Measurements from ENCODE around the gene CEPT1.

CEPT1 gene

DNA sequence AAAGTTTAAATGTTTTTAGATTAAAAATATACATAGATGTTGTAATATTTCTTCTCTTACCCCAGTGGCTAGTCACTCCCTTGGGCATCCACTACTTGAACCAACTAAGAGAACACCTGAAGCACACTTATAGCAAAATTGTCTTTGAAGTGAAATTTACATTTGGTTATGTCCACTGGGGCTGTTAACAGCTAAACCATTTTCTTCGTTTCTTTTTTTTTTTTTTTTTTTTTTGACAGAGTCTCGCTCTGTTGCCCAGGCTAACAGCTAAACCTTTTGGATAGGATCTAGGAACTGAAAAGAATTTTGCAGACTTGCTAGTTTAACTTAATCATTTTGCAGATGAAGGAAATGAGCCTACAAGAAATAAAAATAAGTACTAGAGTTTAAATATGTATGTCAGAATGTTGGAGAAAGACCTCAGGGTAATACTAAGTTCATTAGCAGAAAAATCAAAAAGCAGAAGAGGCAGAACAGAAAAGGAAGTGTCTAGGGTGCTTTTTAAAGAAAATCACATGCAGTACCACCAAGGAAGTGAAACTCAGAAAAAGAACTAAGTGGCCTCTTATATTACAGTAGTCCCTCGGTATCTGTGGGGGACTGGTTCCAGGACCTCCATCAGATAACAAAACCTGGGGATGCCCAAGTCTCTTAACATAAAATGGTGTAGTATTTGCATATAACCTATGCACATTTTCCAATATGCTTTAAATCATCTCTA, 11.9 kb upstream of the CEPT1 start:
- TF ChIP-seq, protein P1, sequence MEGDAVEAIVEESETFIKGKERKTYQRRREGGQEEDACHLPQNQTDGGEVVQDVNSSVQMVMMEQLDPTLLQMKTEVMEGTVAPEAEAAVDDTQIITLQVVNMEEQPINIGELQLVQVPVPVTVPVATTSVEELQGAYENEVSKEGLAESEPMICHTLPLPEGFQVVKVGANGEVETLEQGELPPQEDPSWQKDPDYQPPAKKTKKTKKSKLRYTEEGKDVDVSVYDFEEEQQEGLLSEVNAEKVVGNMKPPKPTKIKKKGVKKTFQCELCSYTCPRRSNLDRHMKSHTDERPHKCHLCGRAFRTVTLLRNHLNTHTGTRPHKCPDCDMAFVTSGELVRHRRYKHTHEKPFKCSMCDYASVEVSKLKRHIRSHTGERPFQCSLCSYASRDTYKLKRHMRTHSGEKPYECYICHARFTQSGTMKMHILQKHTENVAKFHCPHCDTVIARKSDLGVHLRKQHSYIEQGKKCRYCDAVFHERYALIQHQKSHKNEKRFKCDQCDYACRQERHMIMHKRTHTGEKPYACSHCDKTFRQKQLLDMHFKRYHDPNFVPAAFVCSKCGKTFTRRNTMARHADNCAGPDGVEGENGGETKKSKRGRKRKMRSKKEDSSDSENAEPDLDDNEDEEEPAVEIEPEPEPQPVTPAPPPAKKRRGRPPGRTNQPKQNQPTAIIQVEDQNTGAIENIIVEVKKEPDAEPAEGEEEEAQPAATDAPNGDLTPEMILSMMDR (IDR thresholded peaks at IDR 0.05; ENCODE audit: low read length), result no peak
- no peak for TF ChIP-seq EZH2 (IDR thresholded peaks at IDR 0.05; ENCODE audit: borderline replicate concordance, low read length)
- Histone ChIP-seq H3K4me2 (ENCODE audit: low read length) (peak overlapping the region; percentile 63), H2AFZ (ENCODE audit: low read length) (no peak overlapping the region), H3K4me3 (ENCODE audit: low read depth, low read length, poor library complexity, severe bottlenecking) (peak overlapping the region; percentile 53), H3K9ac (ENCODE audit: low read length) (peak overlapping the region; percentile 53), H3K79me2 (ENCODE audit: insufficient read depth, low read length) (peaks cover 10% of the 10 kb centered on the region), H3K36me3 (ENCODE audit: insufficient read depth, low read length) (peaks cover 62% of the 10 kb centered on the region), H4K20me1 (ENCODE audit: insufficient read depth, low read length) (no peaks in the 10 kb centered on the region), H3K4me1 (ENCODE audit: insufficient read depth, low read length, severe bottlenecking) (peaks cover 69% of the 10 kb centered on the region), H3F3A (ENCODE audit: insufficient read depth, low read length) (peaks cover 27% of the 10 kb centered on the region), H3K9me3 (ENCODE audit: low read length) (no peaks in the 10 kb centered on the region), H3K9me2 (ENCODE audit: low read depth, low read length) (no peaks in the 10 kb centered on the region), H3K27ac (ENCODE audit: low read depth, low read length, poor library complexity, severe bottlenecking) (peak overlapping the region; percentile 97), H3K27me3 (ENCODE audit: insufficient read depth, low read length) (no peaks in the 10 kb centered on the region)

DNA sequence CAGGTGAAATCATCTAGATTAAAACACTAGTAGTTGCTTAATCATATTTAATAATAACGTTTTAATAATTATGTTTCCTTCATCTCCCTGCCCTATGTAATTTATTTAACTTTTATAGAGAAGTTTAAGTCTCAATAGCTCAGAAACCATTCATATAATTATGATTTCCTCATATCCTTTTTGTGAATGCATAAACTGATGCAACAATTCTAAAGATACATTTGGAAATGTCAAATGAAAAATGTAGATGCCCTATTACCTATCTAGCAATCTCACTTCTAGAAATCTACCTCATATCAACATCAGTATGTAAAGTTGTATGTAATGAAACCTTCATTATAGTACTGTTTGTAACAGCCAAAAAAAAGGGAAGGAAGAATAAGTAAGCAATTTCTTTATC, 10.6 kb upstream of the CEPT1 start:
- H3K36me3 ChIP-seq (ENCODE audit: insufficient read depth, low read length), result peaks cover 49% of the 10 kb centered on the region
- H3K79me2 ChIP-seq (ENCODE audit: insufficient read depth, low read length), result peaks cover 10% of the 10 kb centered on the region
- H3K9ac ChIP-seq (ENCODE audit: low read length), result peak overlapping the region; percentile 53
- H3K4me2 ChIP-seq (ENCODE audit: low read length), result peak overlapping the region; percentile 63
- H3F3A ChIP-seq (ENCODE audit: insufficient read depth, low read length), result peaks cover 27% of the 10 kb centered on the region
- no peaks in the 10 kb centered on the region for H4K20me1 ChIP-seq (ENCODE audit: insufficient read depth, low read length)
- H3K27ac ChIP-seq (ENCODE audit: low read depth, low read length, poor library complexity, severe bottlenecking), result peak overlapping the region; percentile 97
- H3K9me2 ChIP-seq (ENCODE audit: low read depth, low read length), result no peaks in the 10 kb centered on the region
- H2AFZ ChIP-seq (ENCODE audit: low read length), result no peak overlapping the region
- H3K4me3 ChIP-seq (ENCODE audit: low read depth, low read length, poor library complexity, severe bottlenecking), result no peak overlapping the region
- H3K9me3 ChIP-seq (ENCODE audit: low read length), result no peaks in the 10 kb centered on the region
- TF ChIP-seq, protein P1 (IDR thresholded peaks at IDR 0.05; ENCODE audit: low read length), result no peak
- TF ChIP-seq EZH2 (IDR thresholded peaks at IDR 0.05; ENCODE audit: borderline replicate concordance, low read length), result no peak
- no peaks in the 10 kb centered on the region for H3K27me3 ChIP-seq (ENCODE audit: insufficient read depth, low read length)
- peaks cover 70% of the 10 kb centered on the region for H3K4me1 ChIP-seq (ENCODE audit: insufficient read depth, low read length, severe bottlenecking)

DNA sequence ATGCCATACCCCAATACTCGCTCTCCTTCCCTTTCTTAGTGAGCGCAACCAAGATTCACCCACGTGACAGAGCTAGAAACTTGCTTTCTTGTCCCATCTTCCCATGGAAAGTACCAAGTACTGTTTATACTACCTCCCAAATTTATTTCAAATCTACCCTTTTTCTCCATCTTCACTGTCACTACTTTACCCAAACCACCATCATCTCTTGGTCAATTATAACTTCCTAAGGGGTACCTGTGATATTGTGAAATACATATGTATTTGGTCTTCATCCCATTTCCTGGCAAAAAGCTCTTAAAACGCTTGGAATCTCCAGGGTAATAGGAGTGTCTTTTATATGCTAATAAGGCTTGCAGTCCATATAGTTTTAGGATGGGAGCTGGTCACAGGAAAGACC, 8.3 kb upstream of the CEPT1 start:
- Histone ChIP-seq H3K9me3 (ENCODE audit: low read length) (no peaks in the 10 kb centered on the region), H4K20me1 (ENCODE audit: insufficient read depth, low read length) (no peaks in the 10 kb centered on the region), H3K27ac (ENCODE audit: low read depth, low read length, poor library complexity, severe bottlenecking) (peak overlapping the region; percentile 70), H3K4me1 (ENCODE audit: insufficient read depth, low read length, severe bottlenecking) (peaks cover 71% of the 10 kb centered on the region), H3K79me2 (ENCODE audit: insufficient read depth, low read length) (peaks cover 8% of the 10 kb centered on the region), H2AFZ (ENCODE audit: low read length) (no peak overlapping the region), H3K27me3 (ENCODE audit: insufficient read depth, low read length) (no peaks in the 10 kb centered on the region), H3K4me3 (ENCODE audit: low read depth, low read length, poor library complexity, severe bottlenecking) (no peak overlapping the region), H3K9ac (ENCODE audit: low read length) (no peak overlapping the region), H3K9me2 (ENCODE audit: low read depth, low read length) (no peaks in the 10 kb centered on the region), H3K36me3 (ENCODE audit: insufficient read depth, low read length) (peaks cover 44% of the 10 kb centered on the region), H3K4me2 (ENCODE audit: low read length) (no peak overlapping the region), H3F3A (ENCODE audit: insufficient read depth, low read length) (peaks cover 27% of the 10 kb centered on the region)
- TF ChIP-seq EZH2 (IDR thresholded peaks at IDR 0.05; ENCODE audit: borderline replicate concordance, low read length), result no peak
- TF ChIP-seq, protein P1 (IDR thresholded peaks at IDR 0.05; ENCODE audit: low read length), result no peak
